Bronchial smooth muscle cell (primary cell): ENCODE results near the gene DNAJC16. TPM values are rescaled to one million over a fixed set of nuclear protein-coding genes. Genes with fewer than 3 reads are reported as not detected.

Experiments
- total RNA-seq: library from RNA; depleted of rRNA; stranded (reverse); fragments of >200 nt; gene quantifications from 2 replicates; pipeline ENCODE4 v1.2.1, GENCODE V29; 2014

Gene DNAJC16
- total RNA-seq, result 7.9 and 8.4 TPM in 2 replicates

DNA sequence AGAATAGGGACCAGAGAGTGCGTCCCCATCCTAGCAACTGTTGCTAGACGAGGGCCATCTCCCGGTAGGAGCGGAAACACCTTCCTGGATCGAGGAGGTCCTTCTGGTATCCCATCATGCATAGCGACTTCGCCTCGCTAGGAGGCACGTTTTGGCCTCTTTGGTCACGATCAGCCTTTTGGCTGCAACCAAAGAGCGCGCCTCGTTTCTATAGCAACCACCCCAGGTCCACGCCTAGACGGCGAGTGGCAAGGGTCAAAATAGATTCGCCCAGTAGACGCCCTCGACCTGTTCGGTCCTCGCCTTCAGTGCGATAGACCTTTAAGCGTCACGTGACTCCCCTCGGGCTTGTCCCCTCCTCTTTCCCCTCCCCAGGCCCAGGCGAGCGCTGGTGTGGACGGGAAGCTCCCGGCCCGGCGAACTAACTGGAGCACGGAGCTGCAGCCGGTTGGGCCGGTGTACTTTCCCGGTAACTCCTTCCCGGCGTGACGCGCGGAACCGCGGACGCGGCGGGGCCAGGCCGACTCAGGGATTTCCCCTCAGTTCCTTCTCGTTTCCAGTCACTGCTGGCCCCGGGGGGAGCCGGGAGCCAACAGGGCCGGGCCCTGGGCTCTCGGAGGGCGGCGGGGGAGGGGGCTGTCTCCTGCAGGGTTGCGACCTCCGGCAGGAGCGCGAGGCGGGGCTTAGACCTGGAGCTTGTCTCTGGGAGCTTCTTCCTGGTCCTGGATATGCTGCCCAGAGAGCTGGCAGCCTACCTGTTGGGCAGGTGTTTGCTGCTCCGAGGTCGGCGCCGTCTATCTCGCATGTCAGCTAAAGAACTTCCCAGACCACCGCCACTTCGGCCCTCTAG is at the start of gene DNAJC16:
Gene DNAJC16, plus strand, starts transcription at position 359 of the 850 bp plus-strand sequence. CDS start 2,258 bp downstream, outside the sequence.

GRCh38 chr1:15524021-15524282 is 2.7 kb upstream of the DNAJC16 start, which contains the start of gene CASP9:
CASP9 (minus strand) TSS chr1:15524215; CDS start chr1:15524200, 15 bp downstream.

DNA sequence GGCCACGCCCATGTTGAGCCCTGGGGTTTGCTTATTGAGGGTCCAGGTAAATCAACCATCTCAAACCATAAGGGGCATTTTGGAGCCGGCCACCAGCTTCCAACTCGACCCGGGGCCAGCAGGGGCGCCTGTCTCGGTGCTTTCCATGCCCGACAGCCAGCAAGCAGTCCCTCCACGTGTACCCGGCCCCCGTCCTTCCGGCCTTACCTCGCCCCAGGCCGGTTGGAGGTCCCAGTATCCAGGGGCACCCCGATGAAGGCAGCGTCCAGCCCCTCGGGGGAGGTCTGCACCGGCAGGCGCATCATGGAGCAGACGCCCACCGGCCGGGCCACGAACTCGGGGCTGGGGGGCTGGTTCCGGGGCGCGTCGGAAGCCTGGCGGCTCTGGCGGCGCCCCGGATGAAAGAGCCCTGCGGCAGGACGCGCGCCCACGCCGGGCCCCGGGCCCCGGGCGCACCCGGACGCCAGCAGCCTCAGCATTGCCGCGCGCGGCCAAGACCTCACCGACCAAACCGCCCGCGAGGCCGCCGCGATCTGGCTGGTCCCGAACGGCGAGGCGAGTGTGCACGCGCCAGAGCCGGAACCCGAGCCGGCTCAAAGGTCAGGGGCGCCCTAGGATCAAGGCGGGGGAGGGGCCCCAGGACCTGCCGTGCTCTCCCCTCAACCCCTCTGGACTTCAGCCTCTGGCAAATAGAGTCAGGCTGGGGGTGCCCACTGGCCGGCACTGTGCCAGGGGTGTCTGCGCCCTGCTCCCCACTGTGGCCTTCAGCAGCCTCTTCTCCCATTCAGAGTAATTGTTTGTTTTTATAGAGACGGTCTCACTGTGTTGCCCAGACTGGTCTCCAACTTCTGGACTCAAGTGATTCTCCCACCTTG is 58.1 kb downstream of the DNAJC16 start, which contains the start of gene AGMAT:
Gene AGMAT, minus strand, starts transcription at position 563 of the 875 bp plus-strand sequence. Its CDS starts 84 bp downstream, at position 479.

GRCh38 chr1:15617173-15618076 is 90.8 kb downstream of the DNAJC16 start, which contains the start of gene DDI2:
DDI2 (plus strand) TSS chr1:15617458; CDS start chr1:15617671, 213 bp downstream.

Other genes with a start within 250 kb of the DNAJC16 start
- gene EFHD2, start 117.0 kb upstream of the DNAJC16 start, total RNA-seq, result 8.8 and 26.5 TPM in 2 replicates
- gene CTRC, start 88.4 kb upstream of the DNAJC16 start, total RNA-seq, result under 0.01 TPM in 1 of 2 replicates, not detected in the other
- not detected in 2 replicates for gene CELA2A, start 70.1 kb upstream of the DNAJC16 start, total RNA-seq
- gene CELA2B, start 50.7 kb upstream of the DNAJC16 start, total RNA-seq, result not detected in 2 replicates
- gene CASP9, start 2.6 kb upstream of the DNAJC16 start, total RNA-seq, result 5.4 and 6.3 TPM in 2 replicates
- gene AGMAT, start 58.2 kb downstream of the DNAJC16 start, total RNA-seq, result 0.26 and 0.79 TPM in 2 replicates
- gene DDI2, start 90.6 kb downstream of the DNAJC16 start, total RNA-seq, result 8.0 and 9.1 TPM in 2 replicates
- 67.1 and 90.9 TPM in 2 replicates for gene PLEKHM2, start 157.5 kb downstream of the DNAJC16 start, total RNA-seq
- gene SLC25A34, start 209.4 kb downstream of the DNAJC16 start, total RNA-seq, result 0.16 and 0.52 TPM in 2 replicates
- gene TMEM82, start 215.7 kb downstream of the DNAJC16 start, total RNA-seq, result not detected in 2 replicates
- 10.7 and 11.8 TPM in 2 replicates for gene FBLIM1, start 231.9 kb downstream of the DNAJC16 start, total RNA-seq